Measurements from ENCODE around the gene CFC1.
"Not testable (repeated sequence)": the region's sequence is repeated elsewhere in the genome, so short reads cannot be mapped to it uniquely, and the experiment has no call there.

The CFC1 gene

GRCh38 chr2:130583582-130583981, 15.8 kb downstream of the CFC1 start:
- H3K9me3 ChIP-seq (ENCODE audit: control insufficient read depth, low read length); H3K4me1 ChIP-seq (ENCODE audit: control insufficient read depth, insufficient read depth, low read length); H3K27ac ChIP-seq (ENCODE audit: insufficient read depth, low read depth, low read length, poor library complexity, severe bottlenecking); H3K27me3 ChIP-seq (ENCODE audit: control insufficient read depth, insufficient read depth, low read length, poor library complexity, severe bottlenecking); H3K36me3 ChIP-seq (ENCODE audit: control insufficient read depth, insufficient read depth, low read length); H3K4me3 ChIP-seq (ENCODE audit: insufficient read depth, low read depth, low read length): not testable (repeated sequence)
- 94% methylated on average over 2 of the region's 7 CpGs; no CpG with 5 or more reads in 1 of the 2 experiments for WGBS, 2 experiments

DNA sequence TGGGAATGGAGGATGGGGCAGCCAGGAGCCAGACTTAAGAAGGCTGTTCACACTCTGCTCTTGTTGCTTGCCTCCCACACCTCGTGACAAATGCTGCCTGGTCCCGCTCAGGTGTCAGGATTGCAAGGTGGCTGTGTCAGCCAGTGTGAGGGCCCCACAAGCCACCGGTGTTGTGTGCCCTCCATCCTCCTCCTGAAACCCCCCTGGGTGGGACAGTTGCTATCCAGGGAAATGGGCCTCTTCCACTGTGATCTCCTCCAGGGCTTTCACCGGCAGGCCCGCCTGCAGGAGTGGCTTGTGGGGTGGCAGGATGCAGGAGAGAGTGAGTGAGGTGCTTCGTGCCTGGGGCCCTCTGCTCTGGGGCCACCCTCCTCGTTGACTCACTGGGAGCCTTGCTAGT, 16.4 kb downstream of the CFC1 start:
- not testable (repeated sequence) for H3K27me3 ChIP-seq (ENCODE audit: control insufficient read depth, insufficient read depth, low read length, poor library complexity, severe bottlenecking); H3K36me3 ChIP-seq (ENCODE audit: control insufficient read depth, insufficient read depth, low read length); H3K27ac ChIP-seq (ENCODE audit: insufficient read depth, low read depth, low read length, poor library complexity, severe bottlenecking); H3K4me3 ChIP-seq (ENCODE audit: insufficient read depth, low read depth, low read length); H3K4me1 ChIP-seq (ENCODE audit: control insufficient read depth, insufficient read depth, low read length); H3K9me3 ChIP-seq (ENCODE audit: control insufficient read depth, low read length)
- WGBS, 2 experiments, result 93 to 95% methylated on average over 1 of the region's 7 CpGs

DNA sequence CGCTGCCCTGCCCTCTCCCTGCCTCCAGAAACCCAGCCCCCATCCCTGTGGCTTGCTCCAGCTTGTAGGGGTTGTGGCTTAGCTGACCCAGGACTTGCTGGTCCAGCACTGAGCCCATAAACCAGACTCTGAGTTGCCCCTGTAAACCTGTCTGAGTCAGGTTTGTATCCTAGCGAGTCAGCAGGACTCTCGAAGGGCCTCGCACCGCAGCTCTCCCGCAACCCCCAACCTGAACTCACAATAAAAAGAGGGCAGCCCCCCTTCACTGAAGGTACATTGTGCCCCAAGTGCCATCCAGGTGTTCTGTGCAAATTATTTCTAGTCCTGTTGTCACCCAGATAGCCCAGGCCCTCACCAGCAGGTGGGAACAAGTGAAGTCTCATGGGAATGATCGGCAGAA, 17.9 kb downstream of the CFC1 start:
- H3K27ac ChIP-seq (ENCODE audit: insufficient read depth, low read depth, low read length, poor library complexity, severe bottlenecking); H3K4me3 ChIP-seq (ENCODE audit: insufficient read depth, low read depth, low read length); H3K9me3 ChIP-seq (ENCODE audit: control insufficient read depth, low read length); H3K27me3 ChIP-seq (ENCODE audit: control insufficient read depth, insufficient read depth, low read length, poor library complexity, severe bottlenecking); H3K4me1 ChIP-seq (ENCODE audit: control insufficient read depth, insufficient read depth, low read length); H3K36me3 ChIP-seq (ENCODE audit: control insufficient read depth, insufficient read depth, low read length): not testable (repeated sequence)
- 87 to 95% methylated on average over 6 of the region's 7 CpGs for WGBS, 2 experiments

GRCh38 chr2:130579121-130579520, 20.3 kb downstream of the CFC1 start:
- not testable (repeated sequence) for H3K9me3 ChIP-seq (ENCODE audit: control insufficient read depth, low read length); H3K4me3 ChIP-seq (ENCODE audit: insufficient read depth, low read depth, low read length); H3K27ac ChIP-seq (ENCODE audit: insufficient read depth, low read depth, low read length, poor library complexity, severe bottlenecking); H3K36me3 ChIP-seq (ENCODE audit: control insufficient read depth, insufficient read depth, low read length); H3K4me1 ChIP-seq (ENCODE audit: control insufficient read depth, insufficient read depth, low read length); H3K27me3 ChIP-seq (ENCODE audit: control insufficient read depth, insufficient read depth, low read length, poor library complexity, severe bottlenecking)
- WGBS, 2 experiments, result 93 to 94% methylated on average over 4 to 5 of the region's 7 CpGs

DNA sequence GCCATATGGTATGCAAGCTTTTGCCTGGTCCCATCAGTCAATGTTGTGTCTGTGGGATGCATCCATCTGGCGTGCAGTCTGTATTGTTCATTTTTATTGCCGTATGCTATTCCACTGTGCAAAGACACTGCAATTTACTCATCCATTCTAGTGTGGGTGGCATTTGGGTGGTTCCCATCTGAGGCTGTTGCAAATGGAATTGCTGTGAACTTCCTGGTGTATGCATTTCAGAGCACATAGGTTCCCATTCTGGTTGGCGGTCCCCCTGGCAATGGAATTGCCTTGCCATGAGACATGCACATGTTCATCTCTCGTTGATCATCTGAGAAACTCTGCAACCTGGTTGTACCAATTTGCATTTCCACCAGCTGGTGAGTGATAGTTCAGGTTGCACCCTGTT, 21.8 kb downstream of the CFC1 start:
- H3K27me3 ChIP-seq (ENCODE audit: control insufficient read depth, insufficient read depth, low read length, poor library complexity, severe bottlenecking); H3K36me3 ChIP-seq (ENCODE audit: control insufficient read depth, insufficient read depth, low read length); H3K27ac ChIP-seq (ENCODE audit: insufficient read depth, low read depth, low read length, poor library complexity, severe bottlenecking); H3K4me3 ChIP-seq (ENCODE audit: insufficient read depth, low read depth, low read length); H3K9me3 ChIP-seq (ENCODE audit: control insufficient read depth, low read length); H3K4me1 ChIP-seq (ENCODE audit: control insufficient read depth, insufficient read depth, low read length): not testable (repeated sequence)
- no CpG with 5 or more reads among the region's 4 CpGs for whole genome bisulfite sequencing, 2 experiments

- H3K36me3 ChIP-seq (ENCODE audit: control insufficient read depth, insufficient read depth, low read length); H3K4me1 ChIP-seq (ENCODE audit: control insufficient read depth, insufficient read depth, low read length); H3K4me3 ChIP-seq (ENCODE audit: insufficient read depth, low read depth, low read length); H3K9me3 ChIP-seq (ENCODE audit: control insufficient read depth, low read length); H3K27me3 ChIP-seq (ENCODE audit: control insufficient read depth, insufficient read depth, low read length, poor library complexity, severe bottlenecking); H3K27ac ChIP-seq (ENCODE audit: insufficient read depth, low read depth, low read length, poor library complexity, severe bottlenecking): not testable (repeated sequence)
- WGBS, 2 experiments, result no CpG with 5 or more reads among the region's 8 CpGs
These were observed 23.1 kb downstream of the CFC1 start for GRCh38 chr2:130576209-130576784.

GRCh38 chr2:130574230-130574629, 25.1 kb downstream of the CFC1 start:
- H3K9me3 ChIP-seq (ENCODE audit: control insufficient read depth, low read length); H3K36me3 ChIP-seq (ENCODE audit: control insufficient read depth, insufficient read depth, low read length); H3K4me1 ChIP-seq (ENCODE audit: control insufficient read depth, insufficient read depth, low read length); H3K27me3 ChIP-seq (ENCODE audit: control insufficient read depth, insufficient read depth, low read length, poor library complexity, severe bottlenecking); H3K4me3 ChIP-seq (ENCODE audit: insufficient read depth, low read depth, low read length); H3K27ac ChIP-seq (ENCODE audit: insufficient read depth, low read depth, low read length, poor library complexity, severe bottlenecking): not testable (repeated sequence)
- WGBS, 2 experiments, result 91 to 96% methylated on average over 5 of the region's 13 CpGs

- no CpG with 5 or more reads among the region's 3 CpGs for WGBS, 2 experiments
- H3K4me3 ChIP-seq (ENCODE audit: insufficient read depth, low read depth, low read length); H3K27me3 ChIP-seq (ENCODE audit: control insufficient read depth, insufficient read depth, low read length, poor library complexity, severe bottlenecking); H3K4me1 ChIP-seq (ENCODE audit: control insufficient read depth, insufficient read depth, low read length); H3K36me3 ChIP-seq (ENCODE audit: control insufficient read depth, insufficient read depth, low read length); H3K9me3 ChIP-seq (ENCODE audit: control insufficient read depth, low read length); H3K27ac ChIP-seq (ENCODE audit: insufficient read depth, low read depth, low read length, poor library complexity, severe bottlenecking): not testable (repeated sequence)
These were observed 27.4 kb downstream of the CFC1 start for GRCh38 chr2:130571929-130572328.

- H3K4me1 ChIP-seq (ENCODE audit: control insufficient read depth, insufficient read depth, low read length); H3K9me3 ChIP-seq (ENCODE audit: control insufficient read depth, low read length); H3K27me3 ChIP-seq (ENCODE audit: control insufficient read depth, insufficient read depth, low read length, poor library complexity, severe bottlenecking); H3K4me3 ChIP-seq (ENCODE audit: insufficient read depth, low read depth, low read length); H3K27ac ChIP-seq (ENCODE audit: insufficient read depth, low read depth, low read length, poor library complexity, severe bottlenecking); H3K36me3 ChIP-seq (ENCODE audit: control insufficient read depth, insufficient read depth, low read length): not testable (repeated sequence)
- no CpG with 5 or more reads among the region's 4 CpGs for WGBS, 2 experiments
These were observed 33.2 kb downstream of the CFC1 start for GRCh38 chr2:130566165-130566564.

- not testable (repeated sequence) for H3K27me3 ChIP-seq (ENCODE audit: control insufficient read depth, insufficient read depth, low read length, poor library complexity, severe bottlenecking); H3K4me1 ChIP-seq (ENCODE audit: control insufficient read depth, insufficient read depth, low read length); H3K36me3 ChIP-seq (ENCODE audit: control insufficient read depth, insufficient read depth, low read length); H3K9me3 ChIP-seq (ENCODE audit: control insufficient read depth, low read length); H3K4me3 ChIP-seq (ENCODE audit: insufficient read depth, low read depth, low read length); H3K27ac ChIP-seq (ENCODE audit: insufficient read depth, low read depth, low read length, poor library complexity, severe bottlenecking)
- no CpG with 5 or more reads among the region's 8 CpGs for WGBS, 2 experiments
These were observed 42.9 kb downstream of the CFC1 start for GRCh38 chr2:130556441-130556840.

DNA sequence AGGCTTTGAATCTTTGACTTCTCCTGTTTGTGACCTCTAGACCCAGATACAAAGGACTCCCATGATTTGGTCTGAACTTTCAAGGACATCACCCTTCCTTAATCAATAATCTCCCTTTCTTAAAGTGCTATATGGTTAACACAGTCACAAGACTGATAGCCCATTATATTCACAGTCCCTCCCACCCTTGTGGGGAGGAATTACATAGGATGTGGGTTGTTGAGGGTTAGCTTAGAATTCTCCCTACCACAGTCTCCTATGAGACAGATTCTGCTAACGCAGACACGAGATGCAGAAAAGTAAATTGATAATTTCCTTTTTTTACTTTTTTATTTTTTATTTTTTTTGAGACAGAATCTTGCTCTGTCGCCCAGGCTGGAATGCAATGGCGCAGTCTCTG, 45.2 kb downstream of the CFC1 start:
- not testable (repeated sequence) for H3K36me3 ChIP-seq (ENCODE audit: control insufficient read depth, insufficient read depth, low read length); H3K4me3 ChIP-seq (ENCODE audit: insufficient read depth, low read depth, low read length); H3K27me3 ChIP-seq (ENCODE audit: control insufficient read depth, insufficient read depth, low read length, poor library complexity, severe bottlenecking); H3K4me1 ChIP-seq (ENCODE audit: control insufficient read depth, insufficient read depth, low read length); H3K27ac ChIP-seq (ENCODE audit: insufficient read depth, low read depth, low read length, poor library complexity, severe bottlenecking); H3K9me3 ChIP-seq (ENCODE audit: control insufficient read depth, low read length)
- WGBS, 2 experiments, result no CpG with 5 or more reads among the region's 4 CpGs

Measured in ectodermal cell (in vitro differentiated cells).